Adrenal gland (tissue), 5 donors: ENCODE results near the gene NDOR1.

Source experiments
- CTCF ChIP-seq, 6 experiments: fragments of 450-650 bp in 4 of 6; fragments of 200-600 bp in 2 of 6; sonication (generic) in 1 of 6; IDR thresholded peaks; 1 replicate in 5 of 6; 2 replicates in 1 of 6; pipeline versions ENCODE4 v1.5.1 to v1.8.0; 2016 to 2021; ENCODE audit warnings: antibody characterized with exemption in 6 of 6, mild to moderate bottlenecking in 2 of 6, moderate library complexity in 1 of 6
- POLR2A ChIP-seq, 2 donors: fragments of 450-650 bp; IDR thresholded peaks; one replicate each; pipeline ENCODE4 v1.6.1; 2017; ENCODE audit warnings: antibody characterized with exemption in 2 of 2, mild to moderate bottlenecking in 2 of 2, moderate library complexity in 1 of 2
- donor health status: DM: no; HTN: no; CAD: no.

GRCh38 chr9:137223078-137223970 lies 17.8 kb downstream of the NDOR1 start:
- TF ChIP-seq POLR2A (IDR thresholded peaks at IDR 0.05) = peak; percentile 49 to 60
- no peak for TF ChIP-seq CTCF (IDR thresholded peaks at IDR 0.05)
